Stimulated activated CD4-positive, alpha-beta T cell treated with anti-CD3 and anti-CD28 coated beads, Interleukin-1b, Interleukin-23, amount 100 ng/mL, for 24 hours (primary cell): ENCODE measurements around the gene TARDBP.
A peak's percentile ranks its signal among the peaks of the same experiment; 100 is the strongest.
"Not testable (repeated sequence)": the region's sequence is repeated elsewhere in the genome, so short reads cannot be mapped to it uniquely, and the experiment has no call there.

Source experiments
- DNase-seq, 4 experiments: peaks; one replicate each; pipeline ENCODE4 v3.0.0-alpha.2; 2020; ENCODE audit warnings: low read depth in 4 of 4, low spot score in 1 of 4

TARDBP gene

GRCh38 chr1:11012260-11013159 lies at the start of gene TARDBP:
TSS of gene TARDBP (plus strand) at chr1:11012654. CDS start at chr1:11013728, 1,074 bp downstream.
- peak; percentile 78 to 88 (median 83) for DNase-seq

DNA sequence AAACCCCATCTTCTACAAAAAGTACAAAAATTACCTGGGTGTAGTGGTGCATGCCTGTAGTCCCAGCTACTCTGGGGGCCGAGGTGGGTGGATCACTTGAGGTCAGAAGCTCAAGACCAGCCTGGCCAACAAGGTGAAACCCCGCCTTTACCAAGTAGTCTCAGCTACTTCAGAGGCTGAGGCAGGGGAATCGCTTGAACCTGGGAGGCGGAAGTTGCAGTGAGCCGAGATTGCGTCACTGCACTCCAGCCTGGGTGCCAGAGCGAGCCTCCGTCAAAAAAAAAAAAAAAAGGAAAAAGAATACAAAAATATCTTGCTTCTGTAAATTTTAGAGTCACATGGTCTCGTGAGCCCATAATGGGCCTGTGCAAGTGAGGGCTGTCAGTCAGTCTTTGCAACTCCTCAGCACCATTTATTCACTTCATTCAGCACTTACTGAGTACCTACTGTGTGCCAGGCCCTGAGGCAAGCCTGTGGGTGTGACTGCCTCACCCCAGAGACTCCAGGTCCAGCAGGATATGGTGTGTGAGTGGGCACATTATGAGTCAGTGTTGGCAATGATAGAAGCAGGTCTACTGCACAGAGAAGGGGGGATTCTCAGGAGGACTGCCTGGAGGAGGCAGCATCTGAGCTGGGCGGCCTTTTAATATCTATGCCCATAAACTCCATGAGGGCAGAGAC lies 46.8 kb upstream of the TARDBP start:
- no peak for DNase-seq

- no peak for DNase-seq
These were observed 45.4 kb upstream of the TARDBP start for GRCh38 chr1:10967090-10967489.

GRCh38 chr1:10968411-10968826 lies 44.0 kb upstream of the TARDBP start:
- no peak for DNase-seq

DNA sequence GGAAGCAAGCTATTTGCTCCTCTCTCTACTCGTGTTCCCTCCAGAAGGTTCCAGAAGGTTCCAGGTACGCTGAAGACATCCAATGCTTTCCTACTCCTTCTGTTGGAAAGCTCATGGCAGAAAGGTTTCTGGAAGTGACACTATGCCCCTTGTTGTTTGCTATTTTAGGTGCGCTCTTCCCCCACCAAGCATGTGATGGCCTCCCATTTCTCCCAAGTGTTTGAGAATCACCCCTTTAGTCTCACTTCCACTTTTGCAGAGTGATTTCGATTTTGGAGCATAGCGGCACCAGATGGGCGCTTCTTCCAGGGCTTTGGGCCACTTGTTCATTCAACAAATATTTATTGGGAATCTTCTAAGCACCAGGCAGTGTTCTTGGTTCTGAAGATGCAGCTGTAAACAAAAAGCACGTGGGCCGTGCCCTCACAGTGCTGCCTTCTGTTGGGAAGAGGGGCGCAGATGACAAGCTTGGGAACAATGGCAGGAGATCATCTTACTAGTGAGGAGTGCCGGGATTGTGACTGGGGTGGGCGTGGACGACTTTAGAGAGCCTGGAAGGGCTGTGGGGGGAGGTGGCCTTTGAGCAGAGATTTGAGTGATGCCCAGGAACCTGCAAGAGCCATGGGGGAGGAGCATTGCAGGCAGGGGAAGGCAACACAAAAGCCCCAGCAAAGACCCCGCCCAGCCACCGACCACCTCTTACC lies 43.0 kb upstream of the TARDBP start:
- DNase-seq: no peak

DNA sequence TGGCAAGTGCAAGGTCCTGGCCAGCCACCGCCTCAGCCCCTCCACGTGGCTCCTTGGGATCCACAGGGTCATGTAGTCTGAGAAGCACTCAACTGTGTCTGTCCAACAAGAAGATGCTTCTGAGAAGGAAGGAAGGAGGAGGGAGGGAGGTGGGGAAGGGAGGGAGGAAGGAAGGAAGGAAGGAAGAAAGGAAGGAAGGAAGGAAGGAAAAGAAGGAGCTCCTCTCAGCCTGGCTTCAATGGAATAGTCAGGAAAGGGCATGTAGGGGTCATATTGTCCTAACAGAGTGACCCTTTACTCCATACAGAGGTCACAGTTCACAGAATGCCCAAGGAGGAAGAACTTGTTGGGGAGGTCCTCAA lies 42.5 kb upstream of the TARDBP start:
- no peak for DNase-seq

- DNase-seq: no peak
These were observed 38.9 kb upstream of the TARDBP start for GRCh38 chr1:10973552-10973951.

DNA sequence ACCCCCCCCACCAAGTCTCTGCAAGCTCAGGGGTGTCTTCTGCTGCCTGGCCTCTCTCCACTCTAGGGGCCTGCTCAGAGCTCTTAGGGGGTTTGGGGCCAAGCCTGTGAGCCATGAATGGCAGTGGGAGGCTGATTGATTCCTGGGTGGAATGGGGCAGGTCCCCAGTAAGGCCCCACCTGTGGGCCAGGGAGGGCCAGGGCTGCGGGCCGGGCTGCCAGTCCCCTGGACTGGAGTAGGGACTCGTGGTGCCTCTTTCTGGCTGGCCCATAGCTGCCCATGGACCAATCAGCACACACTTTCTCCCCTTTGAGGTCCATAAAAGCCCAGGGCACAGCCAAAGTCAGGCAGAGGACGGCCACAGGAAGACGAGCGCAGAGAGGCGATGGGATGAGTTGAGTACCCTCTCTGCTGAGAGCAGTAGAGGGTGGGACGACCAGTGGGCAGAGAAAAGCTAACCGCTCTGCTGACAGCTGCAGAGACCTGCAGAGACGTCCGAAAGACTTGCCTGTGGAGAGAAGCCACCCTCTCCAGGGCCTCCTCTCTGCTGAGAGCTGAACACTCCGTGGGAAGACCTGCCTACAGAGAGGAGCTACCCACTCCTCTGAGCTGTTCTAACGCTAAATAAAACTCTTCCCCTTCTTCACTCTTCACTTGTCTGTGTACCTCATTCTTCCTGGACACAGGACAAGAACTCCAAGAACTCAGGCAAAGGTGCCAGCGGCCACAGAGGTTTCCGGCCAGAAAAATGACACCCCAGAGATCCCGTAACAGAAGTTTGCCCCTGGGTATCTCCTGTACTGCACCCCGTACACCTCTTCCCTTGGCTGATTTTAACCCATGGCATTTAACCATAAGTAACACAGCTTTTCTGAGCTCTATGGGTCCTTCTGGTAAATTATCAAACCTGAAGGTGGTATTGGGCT lies 38.2 kb upstream of the TARDBP start:
- DNase-seq: no peak

- no peak for DNase-seq
These were observed 36.7 kb upstream of the TARDBP start for GRCh38 chr1:10975567-10976326.

- DNase-seq: no peak
These were observed 33.7 kb upstream of the TARDBP start for GRCh38 chr1:10978719-10979118.

DNA sequence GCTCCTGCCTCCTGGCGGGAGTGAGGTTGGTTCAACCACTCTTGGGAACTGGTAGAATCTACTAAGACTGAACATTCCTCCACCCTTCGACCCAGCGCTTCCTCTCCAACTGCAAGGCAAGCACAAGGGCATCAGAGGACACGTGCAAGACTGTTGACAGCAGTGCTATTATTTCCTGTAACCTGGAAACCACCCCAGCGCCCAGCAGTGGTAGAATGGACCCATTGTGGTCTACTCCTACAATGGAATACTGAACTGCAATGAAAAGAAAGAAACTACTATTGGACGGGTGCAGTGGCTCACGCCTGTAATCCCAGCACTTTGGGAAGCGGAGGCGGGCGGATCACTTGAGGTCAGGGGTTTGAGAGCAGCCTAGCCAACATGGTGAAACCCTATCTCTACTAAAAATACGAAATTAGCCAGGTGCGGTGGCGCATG lies 33.0 kb upstream of the TARDBP start:
- DNase-seq: no peak

- no peak for DNase-seq
These were observed 32.3 kb upstream of the TARDBP start for GRCh38 chr1:10980094-10980577.

DNA sequence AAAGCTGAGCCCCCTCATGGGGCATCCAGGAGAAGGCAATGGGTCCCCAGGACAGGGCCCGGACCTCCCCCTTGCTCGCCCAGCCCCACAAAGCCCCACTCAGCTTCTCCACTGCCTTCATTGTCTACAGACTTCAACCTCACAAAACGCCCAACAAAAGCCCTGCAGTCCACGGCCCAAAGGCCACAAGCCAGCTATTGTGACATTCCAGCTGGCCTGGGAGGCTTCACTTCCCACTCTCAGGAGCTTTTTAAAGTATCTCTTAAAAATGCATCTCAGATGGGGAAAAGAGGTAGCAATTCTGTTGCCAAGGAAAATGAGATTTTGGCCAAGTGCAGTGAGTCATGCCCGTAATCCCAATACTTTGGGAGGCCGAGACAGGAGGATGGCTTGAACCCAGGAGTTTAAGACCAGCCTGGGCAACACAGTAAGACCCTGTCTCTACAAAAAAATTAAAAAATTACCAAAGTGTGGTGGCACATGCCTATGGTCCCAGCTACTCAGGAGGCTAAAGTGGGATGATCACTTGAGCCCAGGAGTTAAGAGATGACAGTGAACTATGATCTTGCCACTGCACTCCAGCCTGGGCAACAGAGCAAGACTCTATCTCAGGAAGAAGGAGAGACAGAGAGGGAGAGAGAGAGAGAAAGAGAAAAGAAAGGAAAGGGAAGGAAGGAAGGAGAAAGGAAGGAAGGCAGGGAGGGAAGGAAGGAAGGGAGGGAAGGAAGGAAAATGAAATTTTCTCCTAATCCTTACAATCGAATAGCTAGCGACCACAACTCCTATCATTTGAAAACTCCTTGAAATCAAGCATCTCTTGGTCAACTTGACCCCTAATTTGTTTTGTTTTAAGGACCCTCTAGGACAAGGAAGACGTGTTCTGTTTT lies 31.4 kb upstream of the TARDBP start:
- DNase-seq: no peak

GRCh38 chr1:10986525-10986890 lies 25.9 kb upstream of the TARDBP start:
- no peak for DNase-seq

- DNase-seq: no peak
These were observed 24.5 kb upstream of the TARDBP start for GRCh38 chr1:10987840-10988417.

- no peak for DNase-seq
These were observed 23.4 kb upstream of the TARDBP start for GRCh38 chr1:10989095-10989494.

DNA sequence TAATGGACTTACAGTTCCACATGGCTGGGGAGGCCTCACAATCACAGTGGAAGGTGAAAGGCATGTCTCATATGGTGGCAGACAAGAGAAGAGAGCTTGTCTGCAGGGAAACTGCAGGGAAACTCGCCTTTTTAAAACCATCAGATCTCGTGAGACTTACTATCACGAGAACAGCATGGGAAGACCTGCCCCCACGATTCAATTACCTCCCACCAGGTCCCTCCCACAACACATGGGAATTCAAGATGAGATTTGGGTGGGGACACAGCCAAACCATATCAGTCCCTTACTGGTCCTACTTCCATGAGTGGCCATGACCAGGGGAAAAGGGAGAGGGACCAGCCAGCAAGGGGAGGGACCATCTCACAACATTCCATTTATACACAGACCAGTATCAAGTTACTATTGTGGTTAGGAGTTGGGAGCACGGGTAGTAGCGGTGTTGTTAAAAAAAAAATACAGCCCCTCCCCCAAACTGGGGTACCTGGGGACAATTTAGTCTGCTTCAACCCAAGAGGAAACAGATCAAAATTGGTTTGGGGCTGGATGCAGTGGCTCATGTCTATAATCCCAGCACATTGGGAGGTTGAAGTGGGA lies 22.4 kb upstream of the TARDBP start:
- DNase-seq: not testable (repeated sequence)

DNA sequence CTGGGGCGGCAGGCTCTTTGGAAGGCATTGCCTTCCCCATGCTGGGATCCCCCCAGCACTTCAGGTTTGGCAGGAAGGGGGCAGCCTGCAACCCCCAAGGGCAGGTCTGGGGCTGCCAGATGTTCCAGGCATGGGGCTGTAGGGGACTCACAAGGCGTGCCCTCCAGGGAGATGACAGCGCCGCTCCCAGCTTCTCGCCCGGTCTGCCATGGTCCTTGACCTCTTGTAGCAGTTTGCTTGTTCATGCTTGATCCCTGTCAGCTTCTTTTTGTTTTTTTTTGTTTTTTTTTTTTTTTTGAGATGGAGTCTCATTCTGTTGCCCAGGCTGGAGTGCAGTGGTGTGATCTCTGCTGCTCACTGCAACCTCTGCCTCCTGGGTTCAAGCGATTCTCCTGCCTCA lies 21.6 kb upstream of the TARDBP start:
- DNase-seq: no peak
